Panc1 (cell line): ENCODE data around the gene GTSF1L. TPM values are rescaled to one million over a fixed set of nuclear protein-coding genes. Genes with fewer than 3 reads are reported as not detected.

Experiments
- ATAC-seq: fragments of 200-7000 bp; cut with Tn5 transposase; 2 replicates; pipeline ENCODE4 v1.9.1; 2020; ENCODE audit warnings: mild to moderate bottlenecking, moderate library complexity
- BruUV-seq: library from RNA; stranded (reverse); fragments of 400-500 nt; replicated peaks from 2 replicates; lab custom pipeline; 2021; lab: Mats Ljungman, UMichigan
- CTCF ChIA-PET: fragments of 300-600 bp; sonication (Branson Sonifier 250); formaldehyde crosslinking; loops from one replicate; lab custom pipeline; 2022; ENCODE audit warnings: antibody characterized with exemption; lab: Charles Lee
- POLR2A ChIA-PET: fragments of 300-600 bp; sonication (Branson Sonifier 250); formaldehyde crosslinking; loops from one replicate; lab custom pipeline; 2022; ENCODE audit warnings: antibody characterized with exemption; lab: Charles Lee
- DNase-seq: peaks from one replicate; pipeline ENCODE4 v3.0.0-alpha.2; 2010; ENCODE audit warnings: low read depth, low spot score
- H3K27ac ChIP-seq: 2 replicates; pipeline ENCODE4 v1.5.1; 2011; ENCODE audit warnings: mild to moderate bottlenecking, low read length, inconsistent platforms
- H3K27me3 ChIP-seq: fragments of 200-500 bp; sonication (Bioruptor generic); 2 replicates; pipeline ENCODE4 v1.6.0; 2014; ENCODE audit warnings: low read length, inconsistent platforms; ENCODE audit not compliant: control insufficient read depth, insufficient read depth
- H3K36me3 ChIP-seq: fragments of 200-500 bp; sonication (Bioruptor generic); 2 replicates; pipeline ENCODE4 v1.5.1; 2014; ENCODE audit warnings: inconsistent platforms, mild to moderate bottlenecking, low read length, moderate library complexity; ENCODE audit not compliant: control insufficient read depth, insufficient read depth
- H3K4me1 ChIP-seq: 2 replicates; pipeline ENCODE4 v1.5.1; 2011; ENCODE audit warnings: inconsistent platforms, mild to moderate bottlenecking, low read length, moderate library complexity; ENCODE audit not compliant: control insufficient read depth, insufficient read depth
- H3K4me3 ChIP-seq, 2 experiments: 2 replicates each; pipeline ENCODE4 v1.5.1; 2011 to 2012; ENCODE audit warnings: low read depth in 2 of 2, low read length in 2 of 2, mild to moderate bottlenecking in 2 of 2, inconsistent platforms in 1 of 2, moderate library complexity in 1 of 2
- H3K9me3 ChIP-seq: fragments of 200-500 bp; sonication (Bioruptor generic); 2 replicates; pipeline ENCODE4 v1.5.1; 2014; ENCODE audit warnings: low read depth, mild to moderate bottlenecking, inconsistent platforms, low read length, moderate library complexity; ENCODE audit not compliant: control insufficient read depth, insufficient read depth
- CTCF ChIP-seq: fragments of 450-650 bp; IDR thresholded peaks from 2 replicates; pipeline ENCODE4 v1.5.1; 2017; ENCODE audit warnings: mild to moderate bottlenecking
- POLR2AphosphoS5 ChIP-seq: IDR thresholded peaks from 2 replicates; pipeline ENCODE4 v1.6.1; 2012; ENCODE audit warnings: mild to moderate bottlenecking, low read depth, low read length, moderate library complexity
- REST ChIP-seq, 2 experiments: IDR thresholded peaks; 2 replicates each; pipeline ENCODE4 v1.6.1; 2011 to 2012; ENCODE audit warnings: low read depth in 2 of 2, control low read depth in 1 of 2, low read length in 1 of 2, mild to moderate bottlenecking in 1 of 2, moderate library complexity in 1 of 2; ENCODE audit not compliant: insufficient read depth in 1 of 2
- SIN3A ChIP-seq: IDR thresholded peaks from 2 replicates; pipeline ENCODE4 v1.6.1; 2012; ENCODE audit warnings: low read depth, mild to moderate bottlenecking, low read length, moderate library complexity, borderline replicate concordance; ENCODE audit not compliant: insufficient read depth
- TCF7L2 ChIP-seq: IDR thresholded peaks from 2 replicates; pipeline ENCODE4 v1.6.1; 2011; ENCODE audit warnings: mild to moderate bottlenecking, low read depth, low read length, inconsistent platforms
- in situ Hi-C: cut with HindIII; loops from 2 replicates; pipeline ENCODE4 v1.10.0; 2016; ENCODE audit warnings: low sequenced_read_pairs, low pct_unique_long_range_greater_than_20kb
- intact Hi-C: fragments of 100-400 bp; cut with micrococcal nuclease; formaldehyde crosslinking; loops from one replicate; pipeline ENCODE4 v1.10.0; 2022; ENCODE audit not compliant: unreplicated experiment
- total RNA-seq: library from RNA; stranded (reverse); gene quantifications from one replicate; pipeline ENCODE4 v1.2.1, GENCODE V29; 2021; ENCODE audit not compliant: unreplicated experiment

The GTSF1L gene
- total RNA-seq, 1 experiment from 2014 or later, result not detected

GRCh38 chr20:43755390-43755789, 28.6 kb upstream of the GTSF1L start:
- intact Hi-C loops (loop anchor here (10.0 kb wide), 1 partner anchor 159 kb away; the partner anchor contains the start of gene TOX2), in situ Hi-C loops (no loop called here)
- ATAC-seq (no peak), DNase-seq (no peak)
- ChIA-PET CTCF (no interaction called here), POLR2A (no interaction called here)
- H3K4me3 ChIP-seq, result no peak overlapping the region
- H3K36me3 ChIP-seq, result no peaks in the 10 kb centered on the region
- H3K4me1 ChIP-seq, result no peaks in the 10 kb centered on the region
- H3K27ac ChIP-seq, result no peak overlapping the region
- H3K9me3 ChIP-seq, result no peaks in the 10 kb centered on the region
- TF ChIP-seq SIN3A, result no peak
- TF ChIP-seq POLR2AphosphoS5, result no peak
- H3K27me3 ChIP-seq, result no peaks in the 10 kb centered on the region
- no TSS peak for BruUV-seq

GRCh38 chr20:43752561-43753301, 25.9 kb upstream of the GTSF1L start:
- intact Hi-C loops (loop anchor here (5.0 to 10.0 kb wide), 2 partner anchors 90 to 162 kb away; partner anchors contain the start of gene TOX2), in situ Hi-C loops (no loop called here)
- no peak for TF ChIP-seq POLR2AphosphoS5
- TF ChIP-seq SIN3A, result no peak
- TF ChIP-seq TCF7L2, result no peak
- TF ChIP-seq CTCF, result no peak
- TF ChIP-seq REST (IDR thresholded peaks at IDR 0.05; ENCODE audit: insufficient read depth in 1 of 2, low read depth in 2 of 2, low read length in 1 of 2), result no peak
- Histone ChIP-seq H3K9me3 (no peaks in the 10 kb centered on the region), H3K4me3 (no peak overlapping the region), H3K27me3 (no peaks in the 10 kb centered on the region), H3K4me1 (peaks cover 3% of the 10 kb centered on the region; the same call in 1 of the 2 replicates), H3K36me3 (no peaks in the 10 kb centered on the region), H3K27ac (no peak overlapping the region)
- DNase-seq, result no peak
- no TSS peak for BruUV-seq
- ChIA-PET POLR2A (no interaction called here), CTCF (interaction anchor here (0.5 kb wide), 1 partner anchor 88 kb away, joined by 5 read pairs; no protein-coding TSS in a partner anchor)
- ATAC-seq, result no peak

GRCh38 chr20:43752051-43752360, 25.2 kb upstream of the GTSF1L start:
- Histone ChIP-seq H3K27ac (no peak overlapping the region), H3K4me3 (no peak overlapping the region), H3K9me3 (no peaks in the 10 kb centered on the region), H3K4me1 (peaks cover 3% of the 10 kb centered on the region; the same call in 1 of the 2 replicates), H3K36me3 (no peaks in the 10 kb centered on the region), H3K27me3 (no peaks in the 10 kb centered on the region)
- ChIA-PET POLR2A (no interaction called here), CTCF (no interaction called here)
- TF ChIP-seq TCF7L2 (no peak), POLR2AphosphoS5 (no peak), REST (IDR thresholded peaks at IDR 0.05; ENCODE audit: insufficient read depth in 1 of 2, low read depth in 2 of 2, low read length in 1 of 2) (no peak), SIN3A (no peak), CTCF (no peak)
- in situ Hi-C loops (no loop called here), intact Hi-C loops (loop anchor here (5.0 to 10.0 kb wide), 2 partner anchors 90 to 163 kb away; partner anchors contain the start of gene TOX2)
- no TSS peak for BruUV-seq
- ATAC-seq, result no peak
- DNase-seq, result no peak
